Cerebellar nuclear complex (tissue), 1 donor: ENCODE results near the gene HSD3B1.
"Not testable (repeated sequence)": the region's sequence is repeated elsewhere in the genome, so short reads cannot be mapped to it uniquely, and the experiment has no call there.

Source experiments
- DNase-seq, 2 experiments: peaks; one replicate each; lab custom pipeline; 2025; lab: John Stamatoyannopoulos, UW

HSD3B1 gene

DNA sequence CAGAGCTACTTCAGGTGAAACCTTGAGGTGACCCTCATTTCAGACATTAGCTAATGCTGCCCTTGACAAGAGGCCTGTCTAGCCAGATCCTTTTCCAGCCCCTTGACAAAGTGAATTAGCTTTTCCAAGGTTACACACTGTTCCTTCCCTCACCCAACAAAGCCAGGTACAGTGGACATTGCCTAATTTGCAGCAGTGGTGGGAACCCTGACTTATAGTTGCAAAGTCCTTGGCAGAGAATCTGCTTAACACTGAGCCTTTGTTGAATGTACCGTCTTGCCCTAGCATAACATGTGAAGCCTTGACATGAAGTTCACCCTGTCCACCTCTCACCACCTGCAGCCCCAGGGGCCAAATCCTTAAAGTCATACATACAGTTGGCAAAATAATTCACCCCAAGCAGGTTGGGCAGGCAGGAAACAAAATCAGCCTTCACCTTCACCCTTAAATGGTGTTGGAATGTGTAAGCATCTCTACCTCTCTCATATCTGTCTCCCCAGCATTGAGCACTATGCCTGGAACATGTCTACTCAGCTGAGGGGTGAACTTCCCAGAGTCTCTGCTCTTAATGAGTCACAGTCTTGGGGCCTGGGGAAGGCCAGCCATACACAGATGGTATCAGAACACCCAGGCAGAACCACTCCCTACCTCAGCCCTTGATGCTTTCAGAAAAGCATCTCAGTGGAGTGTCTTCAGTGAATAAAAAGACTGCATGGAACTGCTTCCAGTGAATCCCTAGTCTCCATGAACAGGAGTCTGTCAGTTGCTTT is 46.5 kb downstream of the HSD3B1 start:
- DNase-seq = not testable (repeated sequence)

DNA sequence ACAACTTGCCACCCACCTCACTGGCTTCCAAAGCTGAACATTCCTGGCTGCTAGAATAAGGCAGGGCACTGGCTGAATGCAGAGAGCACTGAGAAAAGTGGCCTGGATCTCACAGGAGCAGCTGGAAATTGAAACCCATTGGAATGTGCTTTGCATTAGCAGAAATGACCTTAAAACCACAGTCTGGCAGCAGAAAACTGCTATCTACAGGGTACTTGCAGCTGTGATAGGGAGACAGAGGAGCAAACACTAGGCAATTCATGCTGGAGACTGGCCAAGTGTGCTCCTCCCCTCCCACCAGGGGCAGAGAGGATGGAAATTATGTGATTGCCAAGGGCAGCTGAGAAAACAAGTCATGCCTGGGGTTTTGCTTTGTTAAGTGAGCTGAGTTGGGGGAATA is 47.2 kb downstream of the HSD3B1 start:
- DNase-seq = no peak

DNA sequence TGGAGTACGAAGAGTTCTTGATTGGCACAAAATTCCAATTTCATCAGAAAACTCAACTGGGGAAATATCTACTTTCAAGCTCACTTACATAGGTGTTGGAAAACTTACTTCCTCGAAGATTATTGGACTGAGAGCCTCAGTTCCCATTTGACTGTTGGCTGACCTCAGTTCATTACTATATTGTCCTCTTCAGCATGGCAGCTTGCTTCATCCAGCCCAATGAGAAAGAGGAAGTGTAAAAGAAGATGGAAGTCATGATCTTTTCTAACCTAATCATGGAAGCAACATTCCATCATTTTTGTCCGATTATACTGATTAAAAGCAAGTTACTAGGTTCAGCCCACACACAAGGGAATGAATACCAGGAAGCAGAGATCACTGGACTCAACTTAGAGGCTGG is 49.4 kb downstream of the HSD3B1 start:
- DNase-seq = no peak

DNA sequence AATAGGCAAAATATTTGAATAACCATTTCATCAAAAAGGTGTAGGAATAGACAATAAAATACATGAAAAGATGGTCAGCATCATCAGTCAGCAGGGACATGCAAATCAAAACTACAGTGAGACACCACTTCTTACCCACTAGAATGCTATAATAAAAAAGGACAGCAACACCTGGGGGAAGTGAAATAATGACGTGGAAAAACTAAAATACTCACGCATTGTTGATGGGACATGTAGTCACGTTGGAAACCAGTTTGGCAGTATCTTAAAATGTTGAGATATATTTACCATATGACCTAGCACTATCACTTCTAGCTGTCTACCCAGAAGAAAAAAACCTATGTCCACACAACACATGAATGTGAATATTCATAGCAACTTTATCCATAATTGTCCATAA is 53.4 kb downstream of the HSD3B1 start:
- DNase-seq = not testable (repeated sequence)

DNA sequence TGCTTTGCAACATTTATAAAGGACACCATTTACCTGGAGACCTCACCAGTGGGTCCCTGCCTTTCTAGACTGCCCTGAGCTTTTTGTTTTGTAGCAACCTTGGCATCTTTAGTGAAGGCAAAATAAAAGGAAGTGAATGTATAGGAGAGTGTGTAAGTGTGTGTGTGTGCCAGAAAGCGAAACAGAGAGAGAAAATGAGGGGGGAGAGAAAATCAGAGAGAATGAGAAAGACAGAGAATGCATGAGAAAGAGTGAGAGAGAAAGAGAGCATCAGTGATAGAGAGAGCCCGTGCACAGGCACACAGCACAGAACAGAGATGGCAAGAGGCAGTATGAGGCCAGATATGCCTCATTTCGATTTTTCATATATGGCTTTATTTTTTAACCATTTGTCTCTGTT is 57.5 kb downstream of the HSD3B1 start:
- no peak for DNase-seq
